ENCODE results near the gene XPO1.

- TF ChIP-seq CTCF (conservative IDR thresholded peaks at IDR 0.05 in 1 of 2, IDR thresholded peaks at IDR 0.05 in 1 of 2; ENCODE audit: low read depth in 1 of 2, low read length in 2 of 2) (no peak), EZH2 (IDR thresholded peaks at IDR 0.05; ENCODE audit: low read length, missing control alignments) (no peak)
These were observed 28.4 kb upstream of the XPO1 start for GRCh38 chr2:61566566-61566965.

Measured in fibroblast of lung (primary cell).